D341Med (cell line): Measurements from ENCODE around the gene SLC25A51.

ENCODE experiments used
- DNase-seq: peaks from one replicate; pipeline ENCODE4 v3.0.0; 2012; ENCODE audit warnings: low spot score

The SLC25A51 gene

GRCh38 chr9:37936965-37937364 lies 33.0 kb upstream of the SLC25A51 start:
- no peak for DNase-seq

- no peak for DNase-seq
These were observed 32.4 kb upstream of the SLC25A51 start for GRCh38 chr9:37936376-37936775.

GRCh38 chr9:37935096-37935495 lies 31.2 kb upstream of the SLC25A51 start:
- DNase-seq, result no peak

- DNase-seq, result no peak
These were observed 27.7 kb upstream of the SLC25A51 start for GRCh38 chr9:37931592-37931991.

GRCh38 chr9:37929441-37929895 lies 25.5 kb upstream of the SLC25A51 start:
- no peak for DNase-seq

GRCh38 chr9:37928552-37929430 lies 24.9 kb upstream of the SLC25A51 start:
- no peak for DNase-seq

- no peak for DNase-seq
These were observed 23.9 kb upstream of the SLC25A51 start for GRCh38 chr9:37927601-37928551.

- no peak for DNase-seq
These were observed 23.2 kb upstream of the SLC25A51 start for GRCh38 chr9:37927132-37927531.

GRCh38 chr9:37926737-37927118 lies 22.8 kb upstream of the SLC25A51 start:
- DNase-seq, result no peak

- DNase-seq, result no peak
These were observed 22.1 kb upstream of the SLC25A51 start for GRCh38 chr9:37925786-37926736.

GRCh38 chr9:37925006-37925405 lies 21.1 kb upstream of the SLC25A51 start:
- no peak for DNase-seq

GRCh38 chr9:37924538-37924937 lies 20.6 kb upstream of the SLC25A51 start:
- DNase-seq, result no peak

- DNase-seq, result no peak
These were observed 20.0 kb upstream of the SLC25A51 start for GRCh38 chr9:37923796-37924427.

- DNase-seq, result no peak
These were observed 19.3 kb upstream of the SLC25A51 start for GRCh38 chr9:37923118-37923795.

GRCh38 chr9:37922363-37923117 lies 18.6 kb upstream of the SLC25A51 start:
- DNase-seq, result no peak

GRCh38 chr9:37921546-37922300 lies 17.8 kb upstream of the SLC25A51 start:
- no peak for DNase-seq

GRCh38 chr9:37921168-37921510 lies 17.2 kb upstream of the SLC25A51 start:
- no peak for DNase-seq

- no peak for DNase-seq
These were observed 16.7 kb upstream of the SLC25A51 start for GRCh38 chr9:37920471-37921167.

- DNase-seq, result no peak
These were observed 16.0 kb upstream of the SLC25A51 start for GRCh38 chr9:37919956-37920335.
